Activated CD8-positive, alpha-beta T cell treated with anti-CD3 and anti-CD28 coated beads, Interleukin-2, amount 10 ng/mL, durations not matched to agents 7 days and 5 days (primary cell): ENCODE results near the gene PLXNA1. TPM values are rescaled to one million over a fixed set of nuclear protein-coding genes. Genes with fewer than 3 reads are reported as not detected.

Experiments
- ATAC-seq: fragments of 150-1000 bp; cut with Tn5 transposase; one replicate; pipeline ENCODE4 v1.10.0; 2021; ENCODE audit warnings: moderate library complexity
- CTCF ChIA-PET: fragments of 350-600 bp; sonication (Branson Sonifier 250); formaldehyde crosslinking; loops from one replicate; lab custom pipeline; 2021; ENCODE audit warnings: antibody characterized with exemption; lab: Charles Lee
- POLR2A ChIA-PET: fragments of 350-600 bp; sonication (Branson Sonifier 250); formaldehyde crosslinking; loops from one replicate; lab custom pipeline; 2021; ENCODE audit warnings: antibody characterized with exemption; lab: Charles Lee
- DNase-seq: peaks from one replicate; pipeline ENCODE4 v3.0.0-alpha.2; 2020
- H3K27ac Mint-ChIP-seq: one replicate; pipeline ENCODE4 v1.8.0; 2021; ENCODE audit warnings: mild to moderate bottlenecking, mixed read lengths
- H3K27me3 Mint-ChIP-seq: one replicate; pipeline ENCODE4 v1.8.0; 2021; ENCODE audit warnings: low read depth, mixed read lengths
- H3K36me3 Mint-ChIP-seq: one replicate; pipeline ENCODE4 v1.8.0; 2021; ENCODE audit warnings: low read depth, mixed read lengths
- H3K4me1 Mint-ChIP-seq: one replicate; pipeline ENCODE4 v1.8.0; 2021; ENCODE audit warnings: low read depth, mixed read lengths
- H3K4me3 Mint-ChIP-seq: one replicate; pipeline ENCODE4 v1.8.0; 2021; ENCODE audit warnings: mild to moderate bottlenecking, mixed read lengths
- H3K9me3 Mint-ChIP-seq: one replicate; pipeline ENCODE4 v1.8.0; 2022; ENCODE audit warnings: mixed read lengths; ENCODE audit not compliant: insufficient read depth
- total RNA-seq, 2 experiments: library from RNA; stranded (reverse); gene quantifications; one replicate each; pipeline ENCODE4 v1.2.3, GENCODE V29; 2021

Gene PLXNA1
- 1 to 10 TPM; 2.4 to 2.7 TPM for total RNA-seq

- ChIA-PET CTCF (interaction anchor here (1.2 to 1.8 kb wide), 5 partner anchors 10 to 306 kb away, joined by 3 to 12 read pairs (median 8); partner anchors contain the start of gene CHCHD6), POLR2A (no interaction called here)
- Mint-ChIP-seq H3K4me1 (peaks cover 23% of the 10 kb centered on the region), H3K4me3 (peak within 1 kb of the TSS; percentile 76), H3K27me3 (peaks cover 10% of the 10 kb centered on the region), H3K27ac (peak within 1 kb of the TSS; percentile 73), H3K9me3 (no peaks in the 10 kb centered on the region), H3K36me3 (no peaks in the 10 kb centered on the region)
- ATAC-seq (peak; percentile 84), DNase-seq (peak; percentile 86)
These were observed at the start of gene PLXNA1 for GRCh38 chr3:126982471-126983175. PLXNA1 (plus strand) TSS chr3:126983115; CDS start chr3:126988594, 5,479 bp downstream.

GRCh38 chr3:126934031-126934531 is 48.8 kb upstream of the PLXNA1 start:
- Mint-ChIP-seq H3K27ac (no peak overlapping the region), H3K4me1 (peaks cover 20% of the 10 kb centered on the region), H3K36me3 (no peaks in the 10 kb centered on the region), H3K27me3 (no peaks in the 10 kb centered on the region), H3K9me3 (no peaks in the 10 kb centered on the region), H3K4me3 (no peak overlapping the region)
- DNase-seq (no peak), ATAC-seq (no peak)
- POLR2A ChIA-PET = no interaction called here
- CTCF ChIA-PET = no interaction called here

GRCh38 chr3:126934991-126935390 is 47.9 kb upstream of the PLXNA1 start:
- DNase-seq (no peak), ATAC-seq (no peak)
- Mint-ChIP-seq H3K9me3 (no peaks in the 10 kb centered on the region), H3K4me1 (peaks cover 20% of the 10 kb centered on the region), H3K4me3 (no peak overlapping the region), H3K36me3 (no peaks in the 10 kb centered on the region), H3K27ac (no peak overlapping the region), H3K27me3 (no peaks in the 10 kb centered on the region)
- POLR2A ChIA-PET = no interaction called here
- CTCF ChIA-PET = no interaction called here

- H3K4me3 Mint-ChIP-seq = no peak overlapping the region
- no peaks in the 10 kb centered on the region for H3K27me3 Mint-ChIP-seq
- ChIA-PET POLR2A (no interaction called here), CTCF (no interaction called here)
- H3K4me1 Mint-ChIP-seq = peaks cover 20% of the 10 kb centered on the region
- no peaks in the 10 kb centered on the region for H3K9me3 Mint-ChIP-seq
- H3K27ac Mint-ChIP-seq = no peak overlapping the region
- H3K36me3 Mint-ChIP-seq = no peaks in the 10 kb centered on the region
- DNase-seq (peak; percentile 37), ATAC-seq (peak; percentile 42)
These were observed 47.0 kb upstream of the PLXNA1 start for GRCh38 chr3:126935756-126936509.

GRCh38 chr3:126936853-126937425 is 46.0 kb upstream of the PLXNA1 start:
- DNase-seq (no peak), ATAC-seq (no peak)
- POLR2A ChIA-PET = no interaction called here
- Mint-ChIP-seq H3K4me3 (no peak overlapping the region), H3K4me1 (peaks cover 24% of the 10 kb centered on the region), H3K36me3 (no peaks in the 10 kb centered on the region), H3K9me3 (no peaks in the 10 kb centered on the region), H3K27me3 (no peaks in the 10 kb centered on the region), H3K27ac (no peak overlapping the region)
- CTCF ChIA-PET = interaction anchor here (0.6 kb wide), 1 partner anchor 12 kb away, joined by 3 read pairs; no protein-coding TSS in a partner anchor

- Mint-ChIP-seq H3K27me3 (no peaks in the 10 kb centered on the region), H3K4me3 (no peak overlapping the region), H3K27ac (peak overlapping the region; percentile 2), H3K36me3 (no peaks in the 10 kb centered on the region), H3K4me1 (peaks cover 25% of the 10 kb centered on the region), H3K9me3 (no peaks in the 10 kb centered on the region)
- POLR2A ChIA-PET = no interaction called here
- DNase-seq = no peak
- ATAC-seq = no peak
- CTCF ChIA-PET = interaction anchor here (0.6 to 2.8 kb wide), 2 partner anchors 9 to 1671 kb away, joined by 3 to 7 read pairs; no protein-coding TSS in a partner anchor
These were observed 45.4 kb upstream of the PLXNA1 start for GRCh38 chr3:126937533-126937932.

GRCh38 chr3:126937973-126938372 is 44.9 kb upstream of the PLXNA1 start:
- ChIA-PET CTCF (interaction anchor here (0.6 to 2.8 kb wide), 2 partner anchors 9 to 1671 kb away, joined by 3 to 7 read pairs; no protein-coding TSS in a partner anchor), POLR2A (no interaction called here)
- no peak overlapping the region for H3K27ac Mint-ChIP-seq
- no peaks in the 10 kb centered on the region for H3K36me3 Mint-ChIP-seq
- H3K9me3 Mint-ChIP-seq = no peaks in the 10 kb centered on the region
- no peaks in the 10 kb centered on the region for H3K27me3 Mint-ChIP-seq
- H3K4me1 Mint-ChIP-seq = peaks cover 25% of the 10 kb centered on the region
- no peak overlapping the region for H3K4me3 Mint-ChIP-seq
- DNase-seq (no peak), ATAC-seq (no peak)

GRCh38 chr3:126938520-126939337 is 44.2 kb upstream of the PLXNA1 start:
- DNase-seq (no peak), ATAC-seq (no peak)
- Mint-ChIP-seq H3K4me3 (no peak overlapping the region), H3K4me1 (peaks cover 25% of the 10 kb centered on the region), H3K27me3 (no peaks in the 10 kb centered on the region), H3K27ac (no peak overlapping the region), H3K36me3 (no peaks in the 10 kb centered on the region), H3K9me3 (no peaks in the 10 kb centered on the region)
- ChIA-PET CTCF (interaction anchor here (0.6 to 2.8 kb wide), 2 partner anchors 10 to 647 kb away, joined by 3 to 7 read pairs; no protein-coding TSS in a partner anchor), POLR2A (no interaction called here)

GRCh38 chr3:126939338-126939718 is 43.6 kb upstream of the PLXNA1 start:
- ChIA-PET POLR2A (no interaction called here), CTCF (interaction anchor here (2.8 kb wide), 1 partner anchor 11 kb away, joined by 7 read pairs; no protein-coding TSS in a partner anchor)
- DNase-seq = no peak
- no peaks in the 10 kb centered on the region for H3K36me3 Mint-ChIP-seq
- peaks cover 25% of the 10 kb centered on the region for H3K4me1 Mint-ChIP-seq
- no peak for ATAC-seq
- no peaks in the 10 kb centered on the region for H3K9me3 Mint-ChIP-seq
- H3K27ac Mint-ChIP-seq = no peak overlapping the region
- no peaks in the 10 kb centered on the region for H3K27me3 Mint-ChIP-seq
- no peak overlapping the region for H3K4me3 Mint-ChIP-seq

- Mint-ChIP-seq H3K27me3 (no peaks in the 10 kb centered on the region), H3K4me1 (peaks cover 28% of the 10 kb centered on the region), H3K27ac (no peak overlapping the region), H3K36me3 (no peaks in the 10 kb centered on the region), H3K9me3 (no peaks in the 10 kb centered on the region), H3K4me3 (no peak overlapping the region)
- DNase-seq = no peak
- CTCF ChIA-PET = interaction anchor here (2.8 kb wide), 1 partner anchor 11 kb away, joined by 7 read pairs; no protein-coding TSS in a partner anchor
- ATAC-seq = no peak
- POLR2A ChIA-PET = no interaction called here
These were observed 43.2 kb upstream of the PLXNA1 start for GRCh38 chr3:126939733-126940132.

GRCh38 chr3:126941721-126942270 is 41.1 kb upstream of the PLXNA1 start:
- Mint-ChIP-seq H3K36me3 (no peaks in the 10 kb centered on the region), H3K27me3 (no peaks in the 10 kb centered on the region), H3K4me1 (peaks cover 14% of the 10 kb centered on the region), H3K9me3 (no peaks in the 10 kb centered on the region), H3K27ac (no peak overlapping the region), H3K4me3 (no peak overlapping the region)
- ATAC-seq (no peak), DNase-seq (no peak)
- CTCF ChIA-PET = no interaction called here
- POLR2A ChIA-PET = no interaction called here
